Forelimb muscle (tissue), 1 donor: Measurements from ENCODE around the gene TUBB4A. TPM values are rescaled to one million over a fixed set of nuclear protein-coding genes. Genes with fewer than 3 reads are reported as not detected.

ENCODE experiments used
- DNase-seq: peaks from one replicate; pipeline ENCODE4 v3.0.0-alpha.2; 2013; ENCODE audit warnings: low read depth
- polyA plus RNA-seq: library from polyadenylated mRNA; unstranded; fragments of 120-200 nt; gene quantifications from one replicate; pipeline ENCODE4 v1.2.1, GENCODE V29; 2013; ENCODE audit not compliant: insufficient read length

Gene TUBB4A
- polyA plus RNA-seq, 1 donor = 0.57 TPM

DNA sequence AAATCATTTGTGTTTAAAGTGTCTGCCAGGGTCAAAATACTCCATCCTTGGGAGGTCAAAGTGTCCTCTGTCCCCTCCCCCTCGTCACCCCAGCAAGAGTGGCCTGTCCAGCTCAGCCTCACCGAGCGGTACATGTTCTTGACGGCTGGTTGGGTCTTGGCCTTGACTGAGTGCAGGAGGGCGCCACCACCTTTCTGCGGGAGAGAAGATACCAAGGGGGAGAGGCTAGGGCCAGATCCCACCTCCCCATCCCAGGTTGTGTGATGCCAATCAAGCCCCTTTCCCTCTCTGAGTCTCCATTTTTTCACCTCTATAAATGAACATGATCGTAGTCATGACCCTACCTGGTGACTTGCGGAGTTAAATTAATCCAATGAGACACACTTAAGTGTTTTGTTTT, 31.9 kb downstream of the TUBB4A start:
- no peak for DNase-seq

DNA sequence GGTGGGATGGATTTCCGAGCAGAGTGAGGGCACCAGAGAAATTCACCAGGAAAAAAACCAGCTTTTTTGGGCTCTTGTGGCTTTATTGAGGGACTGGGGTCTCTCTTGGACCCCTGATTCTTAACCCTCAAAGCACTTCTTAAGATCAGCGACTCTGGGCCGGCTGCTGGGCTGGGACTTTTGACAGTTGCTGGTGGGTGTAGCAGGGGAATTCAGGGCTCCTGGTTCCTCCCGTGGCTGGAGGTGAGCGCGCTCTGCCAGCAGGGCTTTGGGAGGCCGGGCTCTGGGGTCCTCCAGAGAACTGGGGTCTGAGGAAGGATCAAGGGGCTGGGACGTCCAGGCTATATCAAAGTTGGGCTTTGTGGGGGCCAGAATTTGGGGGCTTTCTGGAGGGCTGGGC, 34.7 kb downstream of the TUBB4A start:
- no peak for DNase-seq

DNA sequence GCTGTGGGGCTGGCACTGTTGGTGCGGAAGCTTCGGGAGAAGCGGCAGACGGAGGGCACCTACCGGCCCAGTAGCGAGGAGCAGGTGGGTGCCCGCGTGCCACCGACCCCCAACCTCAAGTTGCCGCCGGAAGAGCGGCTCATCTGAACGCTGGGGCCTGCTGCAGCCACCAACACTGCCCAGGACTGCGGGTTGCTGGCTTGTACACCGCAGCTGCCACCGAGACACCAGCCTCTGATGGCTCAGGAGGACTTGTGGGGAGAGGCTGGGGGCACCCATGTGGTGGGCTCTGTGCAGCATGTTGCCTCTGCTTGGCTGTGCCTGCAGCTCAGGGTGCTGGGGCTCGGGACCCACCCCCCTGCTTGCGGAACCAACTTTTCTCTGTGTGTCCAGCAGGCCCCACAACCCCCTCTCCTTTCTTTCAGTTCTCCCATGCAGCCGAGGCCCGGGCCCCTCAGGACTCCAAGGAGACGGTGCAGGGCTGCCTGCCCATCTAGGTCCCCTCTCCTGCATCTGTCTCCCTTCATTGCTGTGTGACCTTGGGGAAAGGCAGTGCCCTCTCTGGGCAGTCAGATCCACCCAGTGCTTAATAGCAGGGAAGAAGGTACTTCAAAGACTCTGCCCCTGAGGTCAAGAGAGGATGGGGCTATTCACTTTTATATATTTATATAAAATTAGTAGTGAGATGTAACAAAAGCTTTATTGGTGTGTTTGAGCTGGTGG, 35.4 kb downstream of the TUBB4A start:
- DNase-seq = no peak

DNA sequence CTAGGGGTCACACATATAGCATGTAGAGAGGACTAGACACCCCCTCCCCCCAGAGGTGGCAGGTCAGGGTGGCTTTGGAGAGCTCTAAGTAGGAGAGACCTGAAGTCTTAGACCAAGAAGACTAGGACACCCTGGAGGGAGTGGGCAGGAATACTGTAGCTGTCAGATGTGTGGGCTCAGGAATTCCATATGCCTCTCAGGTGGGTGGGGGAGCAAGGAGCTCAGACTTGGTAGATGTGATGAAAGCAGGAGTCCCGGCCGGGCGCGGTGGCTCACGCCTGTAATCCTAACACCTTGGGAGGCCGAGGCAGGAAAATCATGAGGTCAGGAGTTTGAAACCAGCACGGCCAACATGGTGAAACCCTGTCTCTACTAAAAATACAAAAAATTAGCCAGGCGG, 36.4 kb downstream of the TUBB4A start:
- no peak for DNase-seq

DNA sequence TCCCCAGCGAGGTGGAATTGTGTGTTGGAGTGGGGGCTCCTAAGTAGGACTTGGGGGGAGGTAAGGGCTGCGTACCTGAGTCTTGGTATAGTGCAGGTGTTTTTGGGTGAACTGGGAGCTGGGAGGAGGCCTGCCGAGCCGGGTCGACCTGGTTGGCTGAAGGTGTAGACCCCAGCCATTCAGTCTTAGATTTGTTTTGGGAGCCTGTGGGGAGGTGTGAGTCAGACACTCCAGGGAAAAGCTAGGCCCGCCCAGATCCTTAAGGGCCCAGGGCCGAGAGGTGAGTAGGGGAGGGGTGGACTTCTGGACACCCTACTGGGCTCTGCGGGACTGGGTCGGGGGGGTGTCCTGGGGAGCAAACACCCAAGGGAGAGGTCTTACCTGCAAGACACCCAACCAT, 37.1 kb downstream of the TUBB4A start:
- DNase-seq = no peak

DNA sequence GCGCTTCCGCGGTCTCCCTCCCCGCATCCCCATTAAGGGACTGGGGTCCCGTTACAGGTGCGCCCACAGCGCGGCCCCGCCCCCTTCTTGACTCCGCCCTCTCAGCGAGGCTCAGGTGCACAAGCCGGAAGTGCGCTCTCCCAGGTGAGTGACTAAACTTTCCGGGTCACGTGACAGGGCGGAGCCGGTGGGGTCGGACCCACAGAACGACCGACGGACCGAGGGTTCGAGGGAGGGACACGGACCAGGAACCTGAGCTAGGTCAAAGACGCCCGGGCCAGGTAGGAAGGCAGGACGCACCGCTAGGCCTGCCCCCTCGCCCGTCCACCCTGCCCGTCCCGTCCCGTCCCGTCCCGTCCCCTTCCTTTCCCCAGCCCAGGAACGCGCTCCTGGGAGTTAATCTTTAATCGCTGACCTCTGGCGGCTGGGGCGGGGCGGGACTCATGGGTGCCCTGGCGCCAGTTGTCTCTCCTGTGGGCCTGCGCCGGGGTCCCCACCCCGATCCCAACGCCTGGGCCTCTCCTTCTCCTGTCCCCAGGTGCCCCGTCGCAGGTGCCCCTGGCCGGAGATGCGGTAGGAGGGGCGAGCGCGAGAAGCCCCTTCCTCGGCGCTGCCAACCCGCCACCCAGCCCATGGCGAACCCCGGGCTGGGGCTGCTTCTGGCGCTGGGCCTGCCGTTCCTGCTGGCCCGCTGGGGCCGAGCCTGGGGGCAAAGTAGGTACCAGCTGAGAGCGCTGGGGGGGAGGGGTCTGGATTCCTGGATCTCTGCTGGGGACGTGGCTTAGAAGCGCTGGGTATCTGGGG, 37.8 kb downstream of the TUBB4A start, which contains the start of gene CRB3:
TSS of gene CRB3 (plus strand) at position 202 of the 804 bp plus-strand sequence. CDS start at position 633, 431 bp downstream.
- no peak for DNase-seq

DNA sequence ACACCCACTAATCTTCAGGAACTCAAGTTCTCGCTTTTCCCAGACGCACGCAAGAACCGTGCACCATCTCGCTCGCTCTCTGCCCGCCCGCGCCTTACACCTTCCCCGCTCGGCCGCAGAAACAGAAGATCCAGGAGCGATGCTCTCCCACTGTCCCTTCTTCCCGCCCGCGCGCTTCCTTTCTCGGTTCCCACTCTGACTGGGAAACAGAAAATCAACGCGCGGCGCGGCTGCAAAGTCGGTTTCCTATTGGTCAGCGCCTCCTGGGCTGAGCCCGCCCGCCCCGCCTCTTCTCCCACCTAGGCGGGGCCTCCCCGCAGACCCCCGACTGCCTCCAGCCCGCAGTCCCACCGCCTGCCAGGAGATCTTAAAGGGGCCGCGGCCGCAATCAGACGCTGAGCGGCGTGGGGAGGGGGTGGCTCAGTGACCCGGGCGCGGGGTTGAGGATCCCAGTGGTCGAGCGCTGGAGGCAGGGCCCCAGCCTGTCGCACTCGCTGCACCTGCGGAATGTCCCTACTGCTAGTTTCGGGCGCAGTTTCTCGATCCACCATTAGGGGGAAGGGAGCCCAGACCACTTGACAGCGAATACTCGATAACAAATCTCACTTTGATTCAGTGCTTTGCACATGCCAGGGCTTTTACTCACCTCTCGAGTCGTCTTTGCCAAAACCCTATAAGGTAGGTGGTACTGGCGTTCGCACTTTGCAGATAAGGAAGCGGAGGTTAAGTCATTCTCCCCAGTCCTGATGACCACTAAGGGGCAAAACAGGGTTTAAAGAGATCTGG, 41.8 kb downstream of the TUBB4A start:
- DNase-seq = peak; percentile 94

DNA sequence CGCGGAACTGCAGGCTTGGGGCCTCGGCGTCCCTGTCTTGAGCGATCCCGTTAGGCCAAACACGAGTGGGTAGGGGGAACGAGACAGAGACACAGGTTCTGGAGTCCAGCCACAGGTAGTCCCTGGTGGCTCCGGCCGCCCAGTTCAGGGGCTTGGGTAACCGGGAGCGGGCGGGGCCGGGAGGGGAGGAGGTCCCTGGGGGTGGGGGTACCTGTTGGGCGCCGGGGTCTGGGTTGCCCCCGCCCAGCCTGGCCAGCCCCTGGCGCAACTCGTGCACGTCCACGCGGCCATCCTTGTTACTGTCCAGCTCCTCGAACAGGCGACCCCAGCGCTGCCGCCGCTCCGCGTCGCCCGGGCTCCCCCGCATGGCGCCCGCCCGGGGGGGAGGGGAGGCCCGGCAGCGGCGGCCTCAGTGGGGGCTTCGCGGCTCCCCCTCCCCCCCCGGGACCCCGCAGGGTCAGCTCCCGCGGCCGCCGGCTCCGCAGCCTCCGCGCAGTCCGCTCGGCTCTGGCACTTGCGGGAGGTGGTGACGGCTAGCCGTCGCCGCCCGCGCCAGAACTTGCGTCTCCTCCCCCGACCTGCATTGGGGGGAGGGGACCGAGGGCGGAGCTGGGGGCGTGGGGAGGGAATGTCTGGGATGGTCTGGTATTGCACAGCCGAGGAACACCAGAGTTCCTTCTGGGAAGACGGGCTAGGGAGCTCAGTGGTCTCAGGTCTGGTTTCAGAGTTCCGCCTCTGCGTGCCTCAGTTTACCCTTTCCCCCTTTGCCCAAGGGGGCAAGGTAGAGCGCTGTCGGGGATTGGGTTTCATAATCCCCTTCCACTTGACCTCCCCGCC, 42.6 kb downstream of the TUBB4A start, which contains the start of gene SLC25A23:
TSS of gene SLC25A23 (minus strand) at position 531 of the 837 bp plus-strand sequence. CDS start at position 367, 164 bp downstream.
- DNase-seq = peak; percentile 39

DNA sequence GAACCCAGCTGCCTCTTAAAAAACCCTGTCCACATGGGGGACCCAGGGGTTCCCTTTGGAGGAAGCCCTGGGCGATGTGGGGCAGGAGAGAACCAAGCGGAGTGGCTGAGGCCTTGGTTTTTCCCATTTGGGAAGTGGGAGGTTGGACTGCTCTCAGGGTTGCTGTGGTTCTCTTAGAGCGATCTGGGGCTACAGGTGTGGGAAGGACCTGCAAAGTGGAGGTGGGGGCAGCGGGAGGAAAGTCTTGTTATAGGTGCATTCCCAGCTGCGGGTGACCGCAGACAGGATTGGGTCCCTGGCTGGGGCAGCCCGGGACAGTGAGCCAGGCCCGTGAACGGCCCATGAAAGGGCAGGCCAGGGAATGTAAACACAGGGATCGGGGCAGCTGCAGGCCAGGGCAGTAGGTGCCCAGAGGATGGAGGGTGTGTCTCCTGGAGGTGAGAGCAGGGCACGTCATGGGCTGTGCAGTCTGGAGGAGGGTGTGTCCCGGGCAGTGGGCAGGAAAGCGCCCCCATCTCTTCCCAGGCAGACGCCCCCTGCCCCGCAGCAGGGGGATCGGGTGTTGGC, 43.3 kb downstream of the TUBB4A start:
- DNase-seq = no peak

DNA sequence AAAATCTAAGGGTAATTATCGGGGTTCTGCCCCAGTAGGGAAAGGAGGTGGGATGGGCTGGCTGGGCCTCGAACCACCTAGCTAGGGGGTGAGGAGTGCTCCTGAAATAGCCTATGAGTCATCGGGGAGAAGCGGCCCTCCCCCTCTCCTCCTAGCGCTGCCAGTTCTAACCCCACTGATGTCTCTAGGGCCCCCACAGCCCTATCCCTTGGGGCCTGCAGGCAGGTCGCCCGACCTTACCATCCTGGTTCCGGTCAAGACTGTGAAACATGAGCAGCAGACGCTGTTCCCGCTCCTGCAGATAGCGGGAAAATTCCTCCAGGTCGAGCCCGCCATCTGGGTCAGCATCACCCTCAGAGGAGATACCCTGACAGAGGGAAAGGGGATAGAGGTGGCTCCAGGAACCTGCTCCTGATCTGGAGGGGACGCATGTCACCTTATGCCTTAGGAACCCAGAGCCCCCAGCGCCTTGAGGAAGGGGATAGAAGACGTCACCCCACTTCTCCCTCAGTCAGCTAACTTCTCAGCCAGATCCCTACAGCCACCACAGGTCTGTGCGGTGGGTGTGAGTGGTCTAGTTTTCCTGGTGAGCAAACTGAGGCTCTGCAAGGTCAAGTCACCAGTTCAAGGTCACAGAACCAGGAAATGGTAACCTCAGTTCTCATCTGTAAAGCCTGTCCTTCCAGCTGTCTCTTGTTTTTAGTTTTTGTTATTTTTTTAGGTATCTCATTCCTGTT, 44.0 kb downstream of the TUBB4A start:
- no peak for DNase-seq

DNA sequence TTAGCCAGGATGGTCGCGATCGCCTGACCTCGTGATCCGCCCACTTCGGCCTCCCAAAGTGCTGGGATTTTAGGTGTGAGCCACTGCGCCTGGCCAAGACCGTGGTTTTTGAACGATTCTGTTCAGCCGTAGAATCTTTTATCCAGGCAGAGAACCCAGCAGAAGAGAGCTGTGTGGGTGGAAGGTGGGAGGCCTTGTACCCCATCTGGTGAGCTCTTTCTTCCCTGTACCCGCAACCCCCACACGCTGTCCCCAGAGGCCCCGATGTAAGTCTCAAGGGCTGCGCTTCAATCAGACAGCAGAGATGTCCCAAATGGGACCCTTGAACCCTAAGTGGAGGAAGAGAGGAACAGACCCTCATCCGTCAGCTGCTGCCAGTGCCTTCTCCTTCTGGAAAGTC, 46.2 kb downstream of the TUBB4A start:
- DNase-seq = no peak

DNA sequence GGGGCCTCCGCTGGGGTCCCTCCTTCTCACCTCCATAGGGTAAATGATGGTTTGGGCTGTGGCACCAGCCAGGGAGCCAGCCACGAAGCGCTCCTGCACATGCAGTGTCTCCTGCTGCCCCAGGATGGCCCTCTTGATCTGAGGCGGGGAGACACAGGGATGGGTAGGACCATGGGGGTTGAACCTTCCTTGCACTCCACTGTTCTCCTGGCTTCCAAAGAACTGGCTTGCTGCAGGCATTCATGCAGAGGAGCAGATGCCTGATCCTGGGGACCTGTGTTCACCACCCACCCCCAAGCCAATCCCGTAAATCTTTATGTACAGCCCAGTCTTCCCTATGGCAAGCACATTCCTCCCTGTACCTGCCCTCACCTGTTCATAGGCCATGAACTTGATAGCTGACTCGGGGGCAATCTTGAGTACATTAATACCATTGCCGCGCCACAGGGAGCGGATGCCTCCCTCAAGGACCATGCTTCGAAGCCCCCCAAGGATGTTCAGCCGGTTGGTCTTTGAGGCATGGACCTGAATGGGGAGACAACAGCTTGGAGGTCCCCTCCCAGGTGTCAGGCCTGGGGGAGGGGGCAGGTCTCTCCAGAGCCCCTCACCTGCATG, 48.1 kb downstream of the TUBB4A start:
- DNase-seq = no peak

DNA sequence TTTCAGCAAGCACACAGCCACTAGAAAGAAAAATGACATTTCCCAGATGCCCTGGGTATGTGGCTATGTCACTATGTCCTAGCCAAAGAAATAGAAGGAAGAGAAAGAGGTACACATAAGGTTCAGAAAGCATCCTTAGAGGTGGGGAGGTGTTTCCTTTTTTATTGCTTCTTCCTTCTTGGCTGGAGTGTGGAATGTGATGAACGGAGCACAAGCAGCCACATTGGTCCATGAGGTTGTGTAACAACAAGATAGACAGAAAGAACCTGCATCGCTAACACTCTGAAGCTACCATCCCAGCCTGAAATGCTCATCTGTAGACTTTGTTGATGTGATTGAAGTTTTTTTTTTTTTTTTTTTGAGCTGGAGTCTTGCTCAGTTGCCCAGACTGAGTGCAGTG, 49.2 kb downstream of the TUBB4A start:
- no peak for DNase-seq

DNA sequence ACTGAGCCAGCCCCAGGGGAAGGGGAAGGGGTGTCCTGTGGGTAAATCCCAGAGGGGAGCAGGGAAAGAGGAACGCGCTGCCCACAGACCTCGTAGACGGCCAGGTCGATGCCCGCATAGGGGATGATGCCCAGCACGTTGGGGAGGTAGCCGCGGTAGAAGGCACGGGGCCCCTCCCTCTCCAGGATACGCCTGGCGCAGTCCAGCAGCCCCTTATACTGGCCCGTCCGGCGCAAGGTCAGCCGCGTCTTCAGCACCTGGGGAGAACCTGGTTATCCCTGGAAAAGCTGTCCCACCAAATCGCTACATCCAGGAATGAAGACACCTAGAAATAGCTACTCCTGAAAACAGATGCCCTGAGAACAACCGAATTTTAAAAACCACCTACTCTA, 49.9 kb downstream of the TUBB4A start:
- DNase-seq = no peak

DNA sequence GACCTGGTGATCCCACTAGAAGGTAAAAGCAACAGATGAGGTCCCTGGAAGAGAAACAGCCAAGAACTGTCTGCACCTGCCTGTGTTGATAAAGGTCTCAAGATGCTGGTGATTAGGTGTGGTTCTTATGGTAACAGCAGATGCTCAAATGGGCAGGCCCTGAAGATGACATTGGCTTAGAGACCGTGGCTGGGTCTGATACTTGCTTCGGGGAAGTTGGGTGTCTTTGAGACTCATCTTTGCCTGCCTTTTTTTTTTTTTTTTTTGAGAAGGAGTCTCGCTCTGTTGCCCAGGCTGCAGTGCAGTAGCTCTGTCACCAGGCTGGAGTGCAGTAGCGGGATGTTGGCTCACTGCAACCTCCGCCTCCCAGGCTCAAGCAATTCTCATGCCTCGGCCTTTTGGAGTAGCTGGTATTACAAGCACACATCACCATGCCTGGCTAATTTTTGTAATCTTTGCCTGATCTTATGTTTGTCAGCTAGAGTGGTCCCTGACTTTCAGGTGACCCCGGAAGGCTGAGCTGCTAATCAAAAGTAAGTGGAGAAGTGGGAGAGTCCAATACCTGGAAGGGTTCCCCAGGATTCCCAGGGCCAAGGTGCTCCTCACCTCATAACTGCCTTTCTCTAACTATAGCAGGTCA, 50.4 kb downstream of the TUBB4A start:
- no peak for DNase-seq

DNA sequence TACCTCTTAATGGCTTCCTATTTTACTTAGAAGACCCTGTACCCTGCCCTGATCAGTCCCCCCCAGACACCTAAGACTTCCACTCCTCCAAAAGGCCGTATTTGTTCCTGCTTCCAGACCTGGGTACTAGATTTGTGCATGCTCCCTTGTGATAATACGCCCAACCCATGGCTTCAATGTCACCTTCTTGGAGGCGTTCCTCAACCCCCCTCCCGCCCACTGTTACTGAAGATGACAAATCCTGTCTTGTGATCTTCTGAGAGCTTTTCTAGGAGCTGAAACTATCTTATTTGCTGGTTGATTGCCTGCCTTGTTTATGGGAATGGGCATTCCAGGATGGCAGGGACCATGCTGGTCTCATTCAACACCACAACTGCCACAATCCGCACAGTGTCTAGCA, 51.9 kb downstream of the TUBB4A start:
- DNase-seq = no peak

DNA sequence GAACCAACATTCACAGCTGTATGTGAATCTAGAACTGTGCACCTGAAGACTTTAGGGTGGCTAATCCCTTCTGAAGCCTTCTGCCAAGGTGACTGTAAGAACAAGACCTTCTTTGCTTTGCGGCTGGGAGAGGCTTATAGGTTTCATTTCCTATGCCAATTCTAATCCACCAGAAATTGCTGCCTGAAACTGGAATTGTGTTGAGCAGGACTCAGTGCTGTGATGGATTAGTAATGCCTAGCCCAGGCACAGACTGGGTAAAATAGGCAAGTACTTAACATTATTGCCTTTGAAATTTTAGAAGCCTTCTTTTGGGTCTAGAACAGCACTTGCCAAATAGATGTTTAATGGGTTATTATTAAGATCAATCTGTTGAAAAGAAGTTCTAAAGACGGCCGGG, 54.1 kb downstream of the TUBB4A start:
- no peak for DNase-seq

DNA sequence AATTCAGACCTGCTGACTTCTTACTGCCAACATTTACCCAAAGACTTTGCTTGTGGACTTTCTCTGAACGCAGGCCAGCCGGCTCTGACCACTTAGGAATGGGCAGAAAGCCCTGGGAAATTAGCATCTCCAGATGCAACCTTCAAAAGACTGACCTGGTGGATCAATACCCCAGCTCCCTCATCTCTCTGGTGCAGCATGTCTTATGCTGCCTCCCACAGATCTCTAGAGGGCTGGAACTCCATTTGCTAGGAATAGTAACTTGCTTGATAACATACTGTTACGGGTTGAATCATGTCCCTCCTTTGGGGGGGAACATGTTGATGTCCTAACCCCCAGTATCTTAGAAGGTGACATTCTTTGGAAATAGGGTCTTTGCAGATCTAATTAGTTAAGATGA, 55.7 kb downstream of the TUBB4A start:
- DNase-seq = no peak
